Ishikawa (cell line): ENCODE data around the gene R3HDM2.

Experiments
- EP300 ChIP-seq: IDR thresholded peaks from 2 replicates; pipeline ENCODE4 v1.6.1; 2012; ENCODE audit warnings: borderline replicate concordance
- REST ChIP-seq: IDR thresholded peaks from 2 replicates; pipeline ENCODE4 v1.6.1; 2012; ENCODE audit warnings: low read depth, mild to moderate bottlenecking
- ZBTB7A ChIP-seq: IDR thresholded peaks from 2 replicates; pipeline ENCODE4 v1.6.1; 2012; ENCODE audit warnings: low read depth

GRCh38 chr12:57451233-57451778 lies 20.5 kb upstream of the R3HDM2 start:
- TF ChIP-seq REST (no peak), ZBTB7A (no peak), EP300 (no peak)
